ENCODE measurements around the gene NUTM1.

NUTM1 gene, protein sequence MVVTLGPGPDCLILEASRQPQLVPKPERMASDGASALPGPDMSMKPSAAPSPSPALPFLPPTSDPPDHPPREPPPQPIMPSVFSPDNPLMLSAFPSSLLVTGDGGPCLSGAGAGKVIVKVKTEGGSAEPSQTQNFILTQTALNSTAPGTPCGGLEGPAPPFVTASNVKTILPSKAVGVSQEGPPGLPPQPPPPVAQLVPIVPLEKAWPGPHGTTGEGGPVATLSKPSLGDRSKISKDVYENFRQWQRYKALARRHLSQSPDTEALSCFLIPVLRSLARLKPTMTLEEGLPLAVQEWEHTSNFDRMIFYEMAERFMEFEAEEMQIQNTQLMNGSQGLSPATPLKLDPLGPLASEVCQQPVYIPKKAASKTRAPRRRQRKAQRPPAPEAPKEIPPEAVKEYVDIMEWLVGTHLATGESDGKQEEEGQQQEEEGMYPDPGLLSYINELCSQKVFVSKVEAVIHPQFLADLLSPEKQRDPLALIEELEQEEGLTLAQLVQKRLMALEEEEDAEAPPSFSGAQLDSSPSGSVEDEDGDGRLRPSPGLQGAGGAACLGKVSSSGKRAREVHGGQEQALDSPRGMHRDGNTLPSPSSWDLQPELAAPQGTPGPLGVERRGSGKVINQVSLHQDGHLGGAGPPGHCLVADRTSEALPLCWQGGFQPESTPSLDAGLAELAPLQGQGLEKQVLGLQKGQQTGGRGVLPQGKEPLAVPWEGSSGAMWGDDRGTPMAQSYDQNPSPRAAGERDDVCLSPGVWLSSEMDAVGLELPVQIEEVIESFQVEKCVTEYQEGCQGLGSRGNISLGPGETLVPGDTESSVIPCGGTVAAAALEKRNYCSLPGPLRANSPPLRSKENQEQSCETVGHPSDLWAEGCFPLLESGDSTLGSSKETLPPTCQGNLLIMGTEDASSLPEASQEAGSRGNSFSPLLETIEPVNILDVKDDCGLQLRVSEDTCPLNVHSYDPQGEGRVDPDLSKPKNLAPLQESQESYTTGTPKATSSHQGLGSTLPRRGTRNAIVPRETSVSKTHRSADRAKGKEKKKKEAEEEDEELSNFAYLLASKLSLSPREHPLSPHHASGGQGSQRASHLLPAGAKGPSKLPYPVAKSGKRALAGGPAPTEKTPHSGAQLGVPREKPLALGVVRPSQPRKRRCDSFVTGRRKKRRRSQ

GRCh38 chr15:34342737-34343575 is at the start of gene NUTM1, which contains the start of gene NOP10:
NUTM1 (plus strand) TSS chr15:34343315; CDS start chr15:34343697, 382 bp downstream.
NOP10 (minus strand) TSS chr15:34343136; CDS start chr15:34343073, 63 bp downstream.
- H3K9me3 Mint-ChIP-seq, result no peaks in the 10 kb centered on the region
- no peak within 1 kb of the TSS for H3K4me3 Mint-ChIP-seq
- peak within 1 kb of the TSS; percentile 95 for H3K27ac Mint-ChIP-seq
- peaks cover 26% of the 10 kb centered on the region for H3K4me1 Mint-ChIP-seq
- H3K27me3 Mint-ChIP-seq, result no peaks in the 10 kb centered on the region
- peaks cover 17% of the 10 kb centered on the region for H3K36me3 Mint-ChIP-seq

GRCh38 chr15:34297059-34297458 is 46.1 kb upstream of the NUTM1 start:
- Mint-ChIP-seq H3K4me3 (no peak overlapping the region), H3K27ac (peak overlapping the region; percentile 26), H3K4me1 (peaks cover 69% of the 10 kb centered on the region), H3K9me3 (no peaks in the 10 kb centered on the region), H3K27me3 (no peaks in the 10 kb centered on the region), H3K36me3 (peaks cover 16% of the 10 kb centered on the region)

DNA sequence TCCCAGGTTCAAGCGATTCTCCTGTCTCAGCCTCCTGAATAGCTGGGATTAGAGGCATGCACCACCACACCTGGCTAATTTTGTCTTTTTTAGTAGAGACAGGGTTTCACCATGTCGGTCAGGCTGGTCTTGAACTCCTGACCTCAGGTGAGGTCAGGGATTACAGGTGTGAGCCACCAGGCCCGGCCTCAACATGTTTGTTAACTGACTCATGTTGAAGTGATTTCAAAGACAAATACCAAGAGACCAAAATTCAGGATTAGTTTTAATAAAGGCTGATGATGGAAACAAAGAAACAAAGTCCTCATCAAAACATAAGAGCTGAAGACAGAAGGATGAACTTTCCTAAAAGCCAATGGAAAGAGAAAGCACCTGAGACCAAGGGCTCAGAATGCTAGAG is 42.1 kb upstream of the NUTM1 start:
- H3K27me3 Mint-ChIP-seq, result no peaks in the 10 kb centered on the region
- no peak overlapping the region for H3K4me3 Mint-ChIP-seq
- H3K27ac Mint-ChIP-seq, result peak overlapping the region; percentile 75
- no peaks in the 10 kb centered on the region for H3K9me3 Mint-ChIP-seq
- peaks cover 14% of the 10 kb centered on the region for H3K36me3 Mint-ChIP-seq
- H3K4me1 Mint-ChIP-seq, result peaks cover 89% of the 10 kb centered on the region

- H3K9me3 Mint-ChIP-seq, result no peaks in the 10 kb centered on the region
- H3K27me3 Mint-ChIP-seq, result no peaks in the 10 kb centered on the region
- H3K27ac Mint-ChIP-seq, result no peak overlapping the region
- H3K4me1 Mint-ChIP-seq, result peaks cover 87% of the 10 kb centered on the region
- H3K4me3 Mint-ChIP-seq, result no peak overlapping the region
- H3K36me3 Mint-ChIP-seq, result peaks cover 17% of the 10 kb centered on the region
Observed at GRCh38 chr15:34304613-34305012, 38.5 kb upstream of the NUTM1 start.

DNA sequence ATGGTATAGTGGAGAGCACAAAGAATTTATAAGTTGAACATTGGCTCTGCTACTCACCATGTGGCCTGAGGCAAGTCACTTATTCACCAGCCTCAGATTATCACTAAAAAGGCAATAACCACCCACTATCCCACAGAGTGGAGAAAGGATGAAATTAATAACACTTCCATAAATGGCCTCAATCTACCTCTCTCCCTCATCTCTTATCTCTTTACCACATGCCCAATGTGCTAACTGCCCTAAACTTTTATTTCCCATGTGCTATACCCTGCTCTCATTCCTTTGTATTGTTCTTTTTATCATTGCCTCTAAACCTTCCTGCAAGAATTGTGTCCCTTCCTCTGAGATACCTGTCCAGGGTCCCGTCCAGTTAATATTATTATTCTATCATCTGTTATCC is 31.6 kb upstream of the NUTM1 start:
- Mint-ChIP-seq H3K4me1 (peaks cover 72% of the 10 kb centered on the region), H3K27me3 (no peaks in the 10 kb centered on the region), H3K9me3 (no peaks in the 10 kb centered on the region), H3K27ac (no peak overlapping the region), H3K4me3 (no peak overlapping the region), H3K36me3 (peaks cover 16% of the 10 kb centered on the region)

GRCh38 chr15:34314491-34315490 is 28.3 kb upstream of the NUTM1 start:
- peaks cover 69% of the 10 kb centered on the region for H3K4me1 Mint-ChIP-seq
- H3K4me3 Mint-ChIP-seq, result peak overlapping the region; percentile 47

GRCh38 chr15:34318277-34319079 is 24.6 kb upstream of the NUTM1 start:
- H3K4me3 Mint-ChIP-seq, result peak overlapping the region; percentile 98
- H3K4me1 Mint-ChIP-seq, result peaks cover 75% of the 10 kb centered on the region
- H3K9me3 Mint-ChIP-seq, result no peaks in the 10 kb centered on the region
- H3K27me3 Mint-ChIP-seq, result no peaks in the 10 kb centered on the region
- peaks cover 13% of the 10 kb centered on the region for H3K36me3 Mint-ChIP-seq
- H3K27ac Mint-ChIP-seq, result peak overlapping the region; percentile 99

More at GRCh38 chr15:34314491-34315490, 28.3 kb upstream of the NUTM1 start:
- Mint-ChIP-seq H3K27ac (no peak overlapping the region), H3K36me3 (peaks cover 9% of the 10 kb centered on the region), H3K9me3 (no peaks in the 10 kb centered on the region), H3K27me3 (no peaks in the 10 kb centered on the region)

DNA sequence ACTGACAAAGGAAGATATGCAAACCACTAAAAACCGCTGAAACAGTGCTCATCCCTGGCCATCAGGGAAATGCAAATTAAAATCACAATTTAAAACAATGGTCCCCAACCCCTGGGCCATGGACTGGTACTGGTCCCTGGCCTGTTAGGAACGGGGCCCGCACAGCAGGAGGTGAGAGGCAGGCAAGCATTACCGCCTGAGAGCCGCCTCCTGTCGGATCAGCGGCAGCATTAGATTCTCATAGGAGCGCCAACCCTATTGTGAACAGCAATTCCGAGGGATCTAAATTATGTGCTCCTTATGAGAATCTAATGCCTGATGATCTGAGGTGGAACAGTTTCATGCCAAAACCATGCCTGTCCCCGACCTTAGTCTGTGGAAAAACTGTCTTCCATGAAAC is 19.9 kb upstream of the NUTM1 start:
- Mint-ChIP-seq H3K9me3 (no peaks in the 10 kb centered on the region), H3K27ac (peak overlapping the region; percentile 67), H3K4me1 (peaks cover 80% of the 10 kb centered on the region), H3K36me3 (peaks cover 8% of the 10 kb centered on the region), H3K4me3 (no peak overlapping the region), H3K27me3 (no peaks in the 10 kb centered on the region)

GRCh38 chr15:34324933-34325332 is 18.2 kb upstream of the NUTM1 start:
- H3K9me3 Mint-ChIP-seq, result no peaks in the 10 kb centered on the region
- peaks cover 80% of the 10 kb centered on the region for H3K4me1 Mint-ChIP-seq
- H3K27me3 Mint-ChIP-seq, result no peaks in the 10 kb centered on the region
- peak overlapping the region; percentile 70 for H3K4me3 Mint-ChIP-seq
- peak overlapping the region; percentile 89 for H3K27ac Mint-ChIP-seq
- H3K36me3 Mint-ChIP-seq, result peaks cover 9% of the 10 kb centered on the region

DNA sequence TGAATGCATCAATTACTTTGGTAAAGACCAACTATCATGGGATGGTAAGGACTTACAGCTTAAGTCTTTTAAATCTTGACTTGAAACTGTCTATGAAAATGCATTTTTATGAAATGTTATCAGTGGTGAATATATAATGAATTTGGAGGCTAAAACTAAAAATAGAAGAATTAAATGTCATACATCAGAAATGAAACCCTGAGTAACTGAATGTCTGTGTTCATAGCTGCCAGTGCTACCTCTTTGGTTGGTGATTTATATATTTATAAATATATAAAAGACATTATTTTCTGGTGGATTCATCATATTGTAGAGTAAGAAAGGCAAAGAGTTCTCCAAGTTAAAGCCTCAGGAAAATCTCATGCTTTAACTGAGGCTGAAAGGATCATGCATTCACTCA is 17.7 kb upstream of the NUTM1 start:
- Mint-ChIP-seq H3K4me1 (peaks cover 80% of the 10 kb centered on the region), H3K4me3 (peak overlapping the region; percentile 70), H3K36me3 (peaks cover 7% of the 10 kb centered on the region), H3K27ac (peak overlapping the region; percentile 89), H3K27me3 (no peaks in the 10 kb centered on the region), H3K9me3 (no peaks in the 10 kb centered on the region)

DNA sequence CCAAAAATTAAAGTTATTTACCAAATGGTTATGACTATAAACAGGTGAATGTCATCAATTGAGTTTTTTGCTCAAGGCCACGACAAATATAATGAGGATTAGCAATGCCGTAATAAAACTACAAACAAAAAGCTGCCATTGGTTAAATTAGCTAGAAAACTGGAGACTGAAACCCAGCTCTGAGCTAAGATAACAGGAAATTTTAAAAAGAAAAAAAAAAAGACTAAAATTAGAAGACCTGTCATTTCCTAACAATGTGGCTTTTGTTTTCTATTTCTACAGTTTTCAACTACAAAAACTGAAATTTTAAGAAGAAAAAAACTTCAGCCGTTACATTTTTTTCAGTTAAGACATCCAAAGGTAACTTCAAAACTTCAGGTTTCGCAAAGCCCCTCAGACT is 15.2 kb upstream of the NUTM1 start:
- peak overlapping the region; percentile 82 for H3K27ac Mint-ChIP-seq
- peak overlapping the region; percentile 69 for H3K4me3 Mint-ChIP-seq
- no peaks in the 10 kb centered on the region for H3K27me3 Mint-ChIP-seq
- H3K9me3 Mint-ChIP-seq, result no peaks in the 10 kb centered on the region
- H3K36me3 Mint-ChIP-seq, result peaks cover 7% of the 10 kb centered on the region
- peaks cover 84% of the 10 kb centered on the region for H3K4me1 Mint-ChIP-seq

DNA sequence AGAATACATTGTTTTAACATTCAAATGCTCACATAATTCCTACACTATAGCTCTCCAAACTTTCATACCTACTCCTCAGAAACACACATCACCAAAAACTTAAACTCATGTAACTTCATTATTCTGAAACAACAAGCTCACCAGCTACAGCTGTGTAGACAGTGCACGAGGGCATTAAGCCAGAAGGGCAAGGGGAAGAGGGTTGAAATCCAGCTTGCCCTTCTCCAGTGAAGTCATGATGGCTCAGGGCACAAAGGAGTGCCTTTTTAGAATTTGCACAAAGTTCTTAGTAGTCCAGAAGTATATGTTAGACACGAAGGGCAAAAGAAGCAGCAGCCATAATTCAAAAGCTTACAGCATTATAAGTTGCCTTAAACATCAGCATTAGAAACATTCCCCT is 14.1 kb upstream of the NUTM1 start:
- Mint-ChIP-seq H3K4me1 (peaks cover 84% of the 10 kb centered on the region), H3K27me3 (no peaks in the 10 kb centered on the region), H3K36me3 (peaks cover 7% of the 10 kb centered on the region), H3K9me3 (no peaks in the 10 kb centered on the region), H3K4me3 (peak overlapping the region; percentile 64), H3K27ac (peak overlapping the region; percentile 89)

DNA sequence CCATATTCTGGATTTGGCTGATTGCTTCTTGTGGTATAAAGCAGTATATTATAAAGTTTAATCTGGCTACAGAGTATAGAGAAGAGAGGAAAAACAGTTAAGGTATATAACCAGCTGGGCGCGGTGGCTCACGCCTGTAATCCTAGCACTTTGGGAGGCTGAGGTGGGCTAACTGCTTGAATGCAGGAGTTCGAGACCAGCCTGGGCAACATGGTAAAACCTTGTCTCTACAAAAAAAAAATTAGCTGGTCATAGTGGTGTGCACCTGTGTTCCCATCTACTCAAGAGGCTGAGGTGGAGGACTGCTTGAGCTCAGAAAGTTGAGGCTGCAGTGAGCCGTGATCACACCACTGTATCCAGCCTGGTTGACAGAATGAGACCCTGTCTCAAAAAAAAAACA is 12.8 kb upstream of the NUTM1 start:
- H3K4me1 Mint-ChIP-seq, result peaks cover 86% of the 10 kb centered on the region
- H3K9me3 Mint-ChIP-seq, result no peaks in the 10 kb centered on the region
- H3K36me3 Mint-ChIP-seq, result peaks cover 7% of the 10 kb centered on the region
- peak overlapping the region; percentile 9 for H3K4me3 Mint-ChIP-seq
- H3K27ac Mint-ChIP-seq, result peak overlapping the region; percentile 89
- no peaks in the 10 kb centered on the region for H3K27me3 Mint-ChIP-seq
